Inflammatory macrophage (primary cell): ENCODE measurements around the gene MMP11.

Experiments
- DNase-seq, 2 donors: peaks; one replicate each; pipeline ENCODE4 v3.0.0-alpha.2; 2020 to 2022

MMP11 gene

GRCh38 chr22:23781511-23782183 lies 9.0 kb downstream of the MMP11 start:
- no peak for DNase-seq

DNA sequence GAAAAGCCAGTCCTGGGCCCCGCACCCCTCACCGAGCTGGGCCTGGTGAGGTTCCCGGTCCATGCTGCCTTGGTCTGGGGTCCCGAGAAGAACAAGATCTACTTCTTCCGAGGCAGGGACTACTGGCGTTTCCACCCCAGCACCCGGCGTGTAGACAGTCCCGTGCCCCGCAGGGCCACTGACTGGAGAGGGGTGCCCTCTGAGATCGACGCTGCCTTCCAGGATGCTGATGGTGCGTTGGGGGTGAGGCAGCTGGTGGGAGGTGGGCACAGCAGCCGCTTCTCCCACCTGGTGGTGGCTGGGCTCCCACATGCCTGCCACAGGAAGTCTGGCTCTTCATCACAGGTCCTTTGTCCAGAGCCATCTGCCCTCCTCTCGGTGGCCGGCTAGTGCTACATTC lies 9.6 kb downstream of the MMP11 start:
- DNase-seq, result no peak

DNA sequence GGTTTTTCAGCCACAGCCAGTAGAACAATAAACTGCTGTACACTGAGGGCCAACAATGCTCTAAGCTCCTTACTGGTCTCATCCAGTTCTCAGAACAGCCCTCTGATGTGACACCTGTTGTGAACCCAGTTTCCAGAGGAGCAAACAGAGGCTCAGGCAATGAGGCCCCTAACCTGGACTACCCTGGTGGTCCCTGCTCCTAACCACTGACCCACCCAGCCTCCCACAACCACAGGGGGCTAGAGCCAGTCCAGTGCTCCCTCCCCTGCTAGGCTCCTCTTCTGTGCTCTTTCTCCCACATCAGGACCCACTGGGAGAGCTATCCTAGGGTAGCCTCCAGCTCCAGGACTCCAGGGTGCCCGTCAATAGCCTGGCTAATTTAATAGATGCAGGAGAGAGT lies 10.1 kb downstream of the MMP11 start:
- no peak for DNase-seq

GRCh38 chr22:23783265-23784150 lies 10.9 kb downstream of the MMP11 start:
- DNase-seq, result no peak

- DNase-seq, result no peak
Measured at GRCh38 chr22:23784215-23784732, 11.6 kb downstream of the MMP11 start.

GRCh38 chr22:23786261-23786710 lies 13.6 kb downstream of the MMP11 start:
- no peak for DNase-seq

DNA sequence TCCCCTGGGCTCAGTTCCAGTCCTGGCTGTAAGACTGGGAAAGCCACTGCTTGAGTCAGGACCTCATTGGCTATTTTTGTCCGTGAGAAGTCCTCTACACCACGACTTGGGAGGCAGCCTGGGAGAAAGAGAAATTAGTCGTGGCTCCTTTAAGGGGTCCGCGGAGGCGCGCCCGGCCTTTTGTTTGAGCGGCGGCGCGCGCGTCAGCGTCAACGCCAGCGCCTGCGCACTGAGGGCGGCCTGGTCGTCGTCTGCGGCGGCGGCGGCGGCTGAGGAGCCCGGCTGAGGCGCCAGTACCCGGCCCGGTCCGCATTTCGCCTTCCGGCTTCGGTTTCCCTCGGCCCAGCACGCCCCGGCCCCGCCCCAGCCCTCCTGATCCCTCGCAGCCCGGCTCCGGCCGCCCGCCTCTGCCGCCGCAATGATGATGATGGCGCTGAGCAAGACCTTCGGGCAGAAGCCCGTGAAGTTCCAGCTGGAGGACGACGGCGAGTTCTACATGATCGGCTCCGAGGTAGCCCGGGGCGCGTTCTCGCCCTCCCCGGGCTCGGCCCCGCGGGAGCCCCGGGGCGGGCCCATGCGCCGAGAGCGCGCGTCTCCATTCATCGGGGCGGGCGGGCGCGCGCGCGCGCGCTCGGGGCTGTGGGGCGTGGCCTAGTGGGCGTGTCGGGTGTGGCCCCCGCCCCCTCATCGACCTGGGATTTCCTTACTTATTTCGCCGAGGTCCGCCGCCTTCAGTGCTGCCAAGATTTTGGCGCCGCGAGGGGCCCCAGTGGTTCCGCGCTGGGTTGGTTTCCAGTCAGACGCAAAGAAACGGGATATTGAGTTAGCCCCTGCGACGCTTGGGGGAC lies 14.3 kb downstream of the MMP11 start, which contains the start of gene SMARCB1:
TSS of gene SMARCB1 (plus strand) at position 215 of the 848 bp plus-strand sequence. CDS start at position 419, 204 bp downstream.
- DNase-seq, result peak; percentile 90 to 94

DNA sequence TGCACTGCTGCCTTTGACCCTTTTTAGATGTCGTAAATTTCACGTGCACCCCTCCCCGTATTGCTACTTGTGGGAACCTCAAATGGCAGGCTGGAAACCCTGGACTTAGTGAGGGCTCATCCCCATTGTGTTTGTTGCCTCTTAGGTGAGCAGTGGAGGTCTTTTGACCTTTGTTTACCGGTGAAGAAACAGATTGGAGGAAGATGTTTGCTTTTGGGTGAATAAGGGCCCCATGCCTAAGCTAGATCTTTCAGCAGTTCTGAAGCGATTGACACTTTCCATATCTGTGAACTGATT lies 14.9 kb downstream of the MMP11 start:
- no peak for DNase-seq

- DNase-seq, result no peak
Measured at GRCh38 chr22:23787910-23788309, 15.3 kb downstream of the MMP11 start.

DNA sequence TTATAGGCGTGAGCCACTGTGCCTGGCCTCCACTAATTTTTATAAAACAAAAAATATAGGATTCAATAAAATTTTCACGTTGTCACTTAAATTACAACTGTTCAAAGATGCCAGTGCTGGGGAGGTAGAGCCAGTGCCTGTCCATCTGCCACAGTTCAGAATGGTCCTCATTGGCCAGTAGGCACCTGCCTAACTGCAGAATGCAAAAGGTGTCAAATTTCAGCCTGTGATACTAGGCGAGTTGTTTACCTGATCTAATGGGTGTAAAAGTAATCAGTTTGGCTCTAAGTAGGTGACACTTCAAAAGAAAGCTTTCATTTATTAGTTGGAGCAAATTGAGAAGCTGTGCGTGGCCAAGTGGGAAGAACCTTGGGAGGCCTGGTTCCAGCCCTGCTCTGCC lies 16.5 kb downstream of the MMP11 start:
- DNase-seq, result no peak

GRCh38 chr22:23789638-23790037 lies 17.0 kb downstream of the MMP11 start:
- DNase-seq, result no peak

DNA sequence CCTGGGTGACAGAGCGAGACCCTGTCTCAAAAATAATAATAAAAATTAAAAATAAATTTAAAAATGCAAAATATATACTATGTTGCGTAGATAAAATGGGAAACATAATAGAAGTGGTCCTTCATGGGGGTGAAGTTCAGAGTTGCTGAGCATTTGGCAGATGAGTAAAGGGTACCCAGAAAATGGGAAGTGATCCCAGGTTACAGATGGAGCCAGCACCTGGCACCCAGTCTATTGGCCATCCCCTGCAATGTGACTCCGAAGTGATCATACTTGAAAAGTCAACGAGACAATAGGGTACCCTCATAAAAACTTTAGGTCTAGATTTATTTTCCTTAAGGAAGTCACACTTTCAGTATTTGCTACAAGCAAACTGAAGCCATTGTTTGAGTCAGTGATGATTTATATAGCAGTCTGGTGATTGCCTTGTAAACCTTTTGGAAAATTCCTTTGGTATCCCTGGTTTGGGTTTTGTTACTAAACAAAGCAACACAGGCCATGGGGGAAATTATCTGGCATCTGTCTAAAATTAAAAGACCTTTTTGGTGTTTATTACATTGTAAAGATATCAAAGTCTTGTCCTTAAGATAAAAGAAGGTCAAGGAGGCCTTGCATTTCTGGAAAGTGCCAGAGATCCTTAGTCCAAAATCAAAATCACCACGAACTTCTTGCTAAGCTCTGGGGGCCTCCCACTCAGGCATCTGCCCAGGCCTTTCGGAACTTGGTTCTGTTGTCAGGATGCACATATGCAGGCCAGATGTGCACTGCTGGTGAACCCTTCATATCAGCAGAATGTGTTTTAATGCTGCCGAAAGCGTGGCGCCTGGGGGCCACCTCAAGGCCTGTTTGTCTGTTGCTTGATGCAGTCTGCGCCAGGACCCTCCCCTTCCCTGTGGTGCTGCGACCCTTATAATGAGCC lies 18.4 kb downstream of the MMP11 start:
- no peak for DNase-seq

DNA sequence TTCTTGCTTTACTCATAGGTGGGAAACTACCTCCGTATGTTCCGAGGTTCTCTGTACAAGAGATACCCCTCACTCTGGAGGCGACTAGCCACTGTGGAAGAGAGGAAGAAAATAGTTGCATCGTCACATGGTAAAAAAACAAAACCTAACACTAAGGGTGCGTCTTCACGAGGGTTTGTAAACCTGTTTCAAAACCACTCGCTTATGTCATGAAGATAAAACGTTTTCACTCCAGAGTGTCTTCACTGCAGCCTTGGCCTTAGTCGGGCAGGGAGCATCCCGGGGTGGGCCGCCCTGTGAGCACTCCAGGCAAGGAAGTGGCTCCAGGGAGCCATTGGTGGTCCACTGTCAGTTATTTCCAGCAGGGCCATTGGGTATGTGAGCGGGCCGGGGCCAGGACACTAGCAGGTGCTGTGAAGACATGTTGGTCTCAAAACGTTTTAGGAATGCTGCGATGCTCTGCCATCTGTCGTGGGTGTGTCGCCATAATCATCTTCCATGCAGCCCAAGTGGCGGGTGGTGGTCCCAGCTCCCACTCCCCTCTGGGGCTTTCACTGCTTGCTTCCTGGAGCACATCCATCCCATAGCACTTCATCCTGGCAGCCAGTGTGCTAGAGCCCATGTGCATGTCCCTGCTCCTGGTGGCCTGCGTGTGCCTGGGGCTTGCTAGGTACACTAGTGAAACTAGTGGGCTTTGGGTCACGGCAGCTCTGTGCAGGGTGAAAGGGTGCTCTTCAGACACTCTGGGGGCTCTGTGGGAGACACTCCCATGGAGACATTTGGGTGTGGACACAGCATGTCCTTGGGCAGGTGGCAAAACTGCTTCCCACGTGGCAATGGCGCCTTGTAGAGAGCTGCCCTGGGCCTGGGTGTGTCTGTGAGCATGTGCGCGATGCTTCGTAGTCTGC lies 19.3 kb downstream of the MMP11 start:
- no peak for DNase-seq

DNA sequence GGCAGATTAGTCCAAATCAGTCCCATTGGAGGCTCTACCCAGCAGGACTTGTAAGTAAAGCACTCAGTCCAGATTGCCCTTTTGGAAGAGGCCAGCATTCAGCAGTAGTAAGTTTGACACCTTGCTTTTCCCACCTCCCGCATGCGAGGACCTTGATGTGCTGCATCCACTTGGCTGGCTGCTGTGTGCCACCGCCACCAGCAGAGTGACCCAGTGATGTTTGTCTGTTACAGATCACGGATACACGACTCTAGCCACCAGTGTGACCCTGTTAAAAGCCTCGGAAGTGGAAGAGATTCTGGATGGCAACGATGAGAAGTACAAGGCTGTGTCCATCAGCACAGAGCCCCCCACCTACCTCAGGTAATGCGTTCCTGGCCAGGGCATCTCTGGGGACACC lies 20.7 kb downstream of the MMP11 start:
- no peak for DNase-seq

DNA sequence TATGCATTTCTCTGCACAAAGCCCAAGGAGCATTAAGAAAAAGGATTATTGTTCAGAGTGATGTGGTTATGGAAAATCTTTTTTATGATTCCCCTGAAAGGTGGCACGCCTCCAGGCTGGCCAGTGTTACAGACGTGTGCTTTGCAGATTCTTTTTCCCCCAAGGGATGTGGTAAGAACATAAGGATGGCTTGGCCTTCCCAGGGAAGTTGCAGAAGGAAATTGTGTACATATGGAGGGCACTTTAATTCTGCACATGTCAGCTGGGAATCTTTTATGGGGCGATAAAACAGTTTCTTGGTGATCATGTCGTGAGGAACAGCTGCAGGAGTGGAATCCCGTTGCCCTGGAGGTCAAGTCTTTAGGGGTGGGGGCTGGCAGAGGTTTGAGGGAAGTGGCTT lies 23.8 kb downstream of the MMP11 start:
- DNase-seq, result no peak

DNA sequence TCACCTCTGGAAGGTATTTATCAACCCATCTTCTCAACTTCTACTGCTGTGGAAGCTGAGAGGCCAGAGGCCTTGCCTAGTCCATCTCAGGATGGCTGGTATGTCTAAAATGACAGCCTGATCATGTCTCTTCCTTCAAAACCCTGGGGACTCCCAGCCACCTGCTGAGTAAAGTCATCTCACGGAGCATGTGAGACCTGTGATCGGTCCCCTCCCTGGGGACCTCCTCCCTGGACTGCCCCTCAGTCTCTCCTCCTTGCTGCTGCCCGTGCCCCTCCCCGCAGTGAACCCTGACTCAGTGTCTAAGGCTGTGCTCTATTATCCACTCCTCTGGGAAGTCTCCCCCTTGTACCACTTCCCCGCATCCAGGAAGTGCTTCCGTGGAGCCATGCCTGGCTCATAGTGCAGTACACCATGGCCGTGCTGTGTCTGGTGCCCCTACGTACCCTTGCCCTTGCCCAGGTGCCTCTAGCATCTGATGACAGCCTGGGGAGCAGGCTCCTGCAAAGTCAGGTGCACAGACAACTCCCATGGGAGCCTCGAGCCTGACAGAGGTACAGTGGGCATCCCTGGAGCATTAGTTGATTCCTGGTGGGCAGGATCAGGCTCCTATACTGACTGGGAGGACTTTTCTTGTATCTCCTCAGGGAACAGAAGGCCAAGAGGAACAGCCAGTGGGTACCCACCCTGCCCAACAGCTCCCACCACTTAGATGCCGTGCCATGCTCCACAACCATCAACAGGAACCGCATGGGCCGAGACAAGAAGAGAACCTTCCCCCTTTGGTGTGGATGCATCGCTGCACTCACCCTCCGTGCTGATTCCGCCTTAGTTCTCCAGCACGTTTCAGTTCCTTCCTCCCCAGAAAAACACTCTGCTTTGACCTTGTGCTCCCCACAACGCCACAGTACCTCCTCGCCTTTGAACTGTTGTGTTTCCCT lies 27.9 kb downstream of the MMP11 start:
- no peak for DNase-seq

GRCh38 chr22:23801238-23801821 lies 28.7 kb downstream of the MMP11 start:
- DNase-seq, result no peak

- no peak for DNase-seq
Measured at GRCh38 chr22:23801886-23802377, 29.3 kb downstream of the MMP11 start.
